Measurements from ENCODE around the gene MCM3AP. TPM values are rescaled to one million over a fixed set of nuclear protein-coding genes. Genes with fewer than 3 reads are reported as not detected.

MCM3AP gene
- total RNA-seq, 1 experiment from 2014 or later, result 57.8 TPM

- no peaks in the 10 kb centered on the region for H3K9me3 ChIP-seq (ENCODE audit: insufficient read depth, low read depth)
- H3K4me2 ChIP-seq, result no peak overlapping the region
- H3K79me2 ChIP-seq (ENCODE audit: low read depth), result no peaks in the 10 kb centered on the region
- no peaks in the 10 kb centered on the region for H3F3A ChIP-seq (ENCODE audit: insufficient read depth, low read depth)
- H3K27ac ChIP-seq, result no peak overlapping the region
- H2AFZ ChIP-seq, result no peak overlapping the region
- no peaks in the 10 kb centered on the region for H3K36me3 ChIP-seq (ENCODE audit: low read depth)
- no peaks in the 10 kb centered on the region for H3K27me3 ChIP-seq (ENCODE audit: insufficient read depth, low read depth)
- TF ChIP-seq CTCF (conservative IDR thresholded peaks at IDR 0.05), result no peak
- intact Hi-C loops (cut with micrococcal nuclease; ENCODE audit: unreplicated experiment), result no loop called here
- BruUV-seq (replicated peaks), result no TSS peak
- no peak overlapping the region for H3K4me3 ChIP-seq
- H3K4me1 ChIP-seq (replicated peaks; ENCODE audit: insufficient read depth), result no peaks in the 10 kb centered on the region
- CTCF ChIA-PET, result no interaction called here
- H4K20me1 ChIP-seq (ENCODE audit: insufficient read depth), result no peaks in the 10 kb centered on the region
- no peaks in the 10 kb centered on the region for H3K9me2 ChIP-seq (ENCODE audit: insufficient read depth)
- no peak for DNase-seq
- POLR2A ChIA-PET (ENCODE audit: unreplicated experiment), result no interaction called here
These were observed 72.5 kb downstream of the MCM3AP start for GRCh38 chr21:46212721-46213484.

- Histone ChIP-seq H3K9me2 (ENCODE audit: insufficient read depth) (no peaks in the 10 kb centered on the region), H3K27me3 (ENCODE audit: insufficient read depth, low read depth) (no peaks in the 10 kb centered on the region), H3K4me3 (no peak overlapping the region), H3F3A (ENCODE audit: insufficient read depth, low read depth) (no peaks in the 10 kb centered on the region), H4K20me1 (ENCODE audit: insufficient read depth) (no peaks in the 10 kb centered on the region), H3K4me2 (no peak overlapping the region), H3K27ac (no peak overlapping the region), H3K36me3 (ENCODE audit: low read depth) (no peaks in the 10 kb centered on the region), H2AFZ (no peak overlapping the region), H3K4me1 (replicated peaks; ENCODE audit: insufficient read depth) (no peaks in the 10 kb centered on the region), H3K79me2 (ENCODE audit: low read depth) (no peaks in the 10 kb centered on the region), H3K9me3 (ENCODE audit: insufficient read depth, low read depth) (no peaks in the 10 kb centered on the region)
- intact Hi-C loops (cut with micrococcal nuclease; ENCODE audit: unreplicated experiment), result no loop called here
- no TSS peak for BruUV-seq (replicated peaks)
- CTCF ChIA-PET, result no interaction called here
- POLR2A ChIA-PET (ENCODE audit: unreplicated experiment), result no interaction called here
- TF ChIP-seq EZH2 (IDR thresholded peaks at IDR 0.05; ENCODE audit: low read depth), result no peak
- TF ChIP-seq CTCF (conservative IDR thresholded peaks at IDR 0.05), result no peak
- DNase-seq, result no peak
These were observed 73.4 kb downstream of the MCM3AP start for GRCh38 chr21:46211786-46212720.

GRCh38 chr21:46211376-46211775, 74.0 kb downstream of the MCM3AP start:
- no TSS peak for BruUV-seq (replicated peaks)
- POLR2A ChIA-PET (ENCODE audit: unreplicated experiment), result no interaction called here
- CTCF ChIA-PET, result interaction anchor here (0.7 kb wide), 1 partner anchor 75 kb away, joined by 3 read pairs; the partner anchor contains the start of gene YBEY
- Histone ChIP-seq H3K4me1 (replicated peaks; ENCODE audit: insufficient read depth) (no peaks in the 10 kb centered on the region), H3K4me2 (no peak overlapping the region), H3K36me3 (ENCODE audit: low read depth) (no peaks in the 10 kb centered on the region), H2AFZ (no peak overlapping the region), H4K20me1 (ENCODE audit: insufficient read depth) (no peaks in the 10 kb centered on the region), H3K27ac (no peak overlapping the region), H3K9me2 (ENCODE audit: insufficient read depth) (no peaks in the 10 kb centered on the region), H3K79me2 (ENCODE audit: low read depth) (no peaks in the 10 kb centered on the region), H3K27me3 (ENCODE audit: insufficient read depth, low read depth) (no peaks in the 10 kb centered on the region), H3F3A (ENCODE audit: insufficient read depth, low read depth) (no peaks in the 10 kb centered on the region), H3K9me3 (ENCODE audit: insufficient read depth, low read depth) (no peaks in the 10 kb centered on the region), H3K4me3 (no peak overlapping the region)
- TF ChIP-seq CTCF (conservative IDR thresholded peaks at IDR 0.05) (no peak), EZH2 (IDR thresholded peaks at IDR 0.05; ENCODE audit: low read depth) (no peak)
- DNase-seq, result no peak
- intact Hi-C loops (cut with micrococcal nuclease; ENCODE audit: unreplicated experiment), result no loop called here
